DND-41 (cell line): ENCODE data around the gene WNT1.

ENCODE experiments used
- EZH2 ChIP-seq: IDR thresholded peaks from 3 replicates; pipeline ENCODE4 v1.6.1; 2012; ENCODE audit warnings: borderline replicate concordance, low read depth, mild to moderate bottlenecking, moderate library complexity, low read length, inconsistent platforms; ENCODE audit not compliant: severe bottlenecking
- TF ChIP-seq, protein P1 (sequence below): IDR thresholded peaks from 2 replicates; pipeline ENCODE4 v1.5.1; 2012; ENCODE audit warnings: borderline replicate concordance, low read length, moderate library complexity, mild to moderate bottlenecking; ENCODE audit not compliant: poor library complexity, severe bottlenecking; ENCODE audit errors: extremely low read depth

DNA sequence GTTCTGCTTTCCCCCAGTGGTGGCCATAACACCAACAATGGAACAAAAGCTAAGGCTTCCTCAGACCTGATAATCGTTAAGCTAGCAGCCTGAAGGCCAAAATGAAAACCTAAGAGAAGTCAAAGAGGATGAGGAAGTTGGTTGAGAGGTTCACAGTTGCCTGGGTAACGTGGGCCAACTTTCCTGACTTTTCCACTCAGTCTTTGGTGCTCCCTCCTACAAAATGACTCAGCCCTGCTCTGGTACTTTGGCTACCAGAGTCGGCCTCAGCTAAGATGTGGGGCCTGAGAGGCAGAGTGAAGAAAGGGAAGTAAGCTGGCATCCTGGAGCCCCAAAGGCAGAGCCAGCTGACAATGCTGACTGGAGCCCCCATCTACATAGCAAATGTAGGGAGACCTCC lies 37.9 kb upstream of the WNT1 start:
- TF ChIP-seq, protein P1, sequence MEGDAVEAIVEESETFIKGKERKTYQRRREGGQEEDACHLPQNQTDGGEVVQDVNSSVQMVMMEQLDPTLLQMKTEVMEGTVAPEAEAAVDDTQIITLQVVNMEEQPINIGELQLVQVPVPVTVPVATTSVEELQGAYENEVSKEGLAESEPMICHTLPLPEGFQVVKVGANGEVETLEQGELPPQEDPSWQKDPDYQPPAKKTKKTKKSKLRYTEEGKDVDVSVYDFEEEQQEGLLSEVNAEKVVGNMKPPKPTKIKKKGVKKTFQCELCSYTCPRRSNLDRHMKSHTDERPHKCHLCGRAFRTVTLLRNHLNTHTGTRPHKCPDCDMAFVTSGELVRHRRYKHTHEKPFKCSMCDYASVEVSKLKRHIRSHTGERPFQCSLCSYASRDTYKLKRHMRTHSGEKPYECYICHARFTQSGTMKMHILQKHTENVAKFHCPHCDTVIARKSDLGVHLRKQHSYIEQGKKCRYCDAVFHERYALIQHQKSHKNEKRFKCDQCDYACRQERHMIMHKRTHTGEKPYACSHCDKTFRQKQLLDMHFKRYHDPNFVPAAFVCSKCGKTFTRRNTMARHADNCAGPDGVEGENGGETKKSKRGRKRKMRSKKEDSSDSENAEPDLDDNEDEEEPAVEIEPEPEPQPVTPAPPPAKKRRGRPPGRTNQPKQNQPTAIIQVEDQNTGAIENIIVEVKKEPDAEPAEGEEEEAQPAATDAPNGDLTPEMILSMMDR = no peak
- TF ChIP-seq EZH2 = no peak
